Neuronal stem cell (in vitro differentiated cells): ENCODE results near the gene ART1.

Experiments used
- DNase-seq: peaks from one replicate; pipeline ENCODE4 v3.0.0-alpha.2; 2013; ENCODE audit warnings: low spot score
- H2AFZ ChIP-seq: one replicate; pipeline ENCODE4 v1.6.1; 2013; ENCODE audit warnings: mild to moderate bottlenecking, low read length, inconsistent platforms
- H2AK5ac ChIP-seq: 2 replicates; pipeline ENCODE4 v1.6.1; 2013; ENCODE audit warnings: low read depth, mild to moderate bottlenecking, inconsistent platforms, low read length, moderate library complexity, mixed read lengths
- H2BK120ac ChIP-seq: 2 replicates; pipeline ENCODE4 v1.6.1; 2013; ENCODE audit warnings: low read depth, mild to moderate bottlenecking, inconsistent platforms, low read length, moderate library complexity, mixed read lengths
- H2BK12ac ChIP-seq: one replicate; pipeline ENCODE4 v1.6.1; 2013; ENCODE audit warnings: low read length, inconsistent platforms
- H2BK15ac ChIP-seq: 2 replicates; pipeline ENCODE4 v1.6.1; 2013; ENCODE audit warnings: mild to moderate bottlenecking, low read length, inconsistent platforms, mixed read lengths
- H2BK5ac ChIP-seq: one replicate; pipeline ENCODE4 v1.6.1; 2013; ENCODE audit warnings: inconsistent platforms, mild to moderate bottlenecking, low read length, moderate library complexity
- H3K14ac ChIP-seq: one replicate; pipeline ENCODE4 v1.6.1; 2013; ENCODE audit warnings: low read length, inconsistent platforms
- H3K18ac ChIP-seq: 2 replicates; pipeline ENCODE4 v1.6.1; 2013; ENCODE audit warnings: low read length, inconsistent platforms
- H3K23ac ChIP-seq: 2 replicates; pipeline ENCODE4 v1.6.1; 2013; ENCODE audit warnings: low read depth, mild to moderate bottlenecking, mixed read lengths, low read length, inconsistent platforms; ENCODE audit not compliant: poor library complexity
- H3K27ac ChIP-seq: replicated peaks from 3 replicates; pipeline ENCODE4 v1.5.1; 2013; ENCODE audit warnings: low read length, inconsistent platforms
- H3K27me3 ChIP-seq, 3 experiments: 2 replicates each; pipeline ENCODE4 v1.6.1; 2013; ENCODE audit warnings: low read length in 3 of 3, mild to moderate bottlenecking in 2 of 3, inconsistent platforms in 1 of 3, low read depth in 1 of 3, mixed read lengths in 1 of 3, moderate library complexity in 1 of 3; ENCODE audit not compliant: control insufficient read depth in 3 of 3, insufficient read depth in 3 of 3
- H3K36me3 ChIP-seq, 2 donors: replicated peaks in 1 of 2; 2 replicates each; pipeline ENCODE4 v1.6.1; 2013; ENCODE audit warnings: low read length in 2 of 2; ENCODE audit not compliant: control insufficient read depth in 2 of 2, insufficient read depth in 2 of 2
- H3K4ac ChIP-seq: 2 replicates; pipeline ENCODE4 v1.6.1; 2013; ENCODE audit warnings: inconsistent platforms, mild to moderate bottlenecking, low read length, moderate library complexity
- H3K4me1 ChIP-seq, 2 donors: 1 replicate in 1 of 2; 2 replicates in 1 of 2; pipeline ENCODE4 v1.6.1; 2013; ENCODE audit warnings: low read length in 2 of 2, low read depth in 1 of 2; ENCODE audit not compliant: control insufficient read depth in 2 of 2, insufficient read depth in 1 of 2
- H3K4me2 ChIP-seq: one replicate; pipeline ENCODE4 v1.6.1; 2013; ENCODE audit warnings: mild to moderate bottlenecking, low read length, inconsistent platforms; ENCODE audit not compliant: insufficient read depth, poor library complexity, severe bottlenecking
- H3K4me3 ChIP-seq, 2 donors: 2 replicates each; pipeline ENCODE4 v1.5.1; 2013; ENCODE audit warnings: low read length in 2 of 2, mild to moderate bottlenecking in 2 of 2, inconsistent platforms in 1 of 2, moderate library complexity in 1 of 2
- H3K79me1 ChIP-seq: one replicate; pipeline ENCODE4 v1.6.1; 2013; ENCODE audit warnings: low read depth, mild to moderate bottlenecking, inconsistent platforms, low read length, moderate library complexity
- H3K9ac ChIP-seq: one replicate; pipeline ENCODE4 v1.6.1; 2013; ENCODE audit warnings: mild to moderate bottlenecking, low read depth, low read length, inconsistent platforms; ENCODE audit not compliant: poor library complexity
- H3K9me3 ChIP-seq, 2 donors: replicated peaks in 1 of 2; 2 replicates each; pipeline versions ENCODE3 to v1.6.1; 2013; ENCODE audit warnings: low read length in 2 of 2, mild to moderate bottlenecking in 2 of 2, inconsistent platforms in 1 of 2, low read depth in 1 of 2, mixed read lengths in 1 of 2, moderate library complexity in 1 of 2; ENCODE audit not compliant: control insufficient read depth in 2 of 2, insufficient read depth in 1 of 2
- H4K8ac ChIP-seq: one replicate; pipeline ENCODE4 v1.6.1; 2013; ENCODE audit warnings: low read depth, mild to moderate bottlenecking, inconsistent platforms, low read length, moderate library complexity
- H4K91ac ChIP-seq: one replicate; pipeline ENCODE4 v1.6.1; 2013; ENCODE audit warnings: low read length, low read depth, mild to moderate bottlenecking, inconsistent platforms; ENCODE audit not compliant: poor library complexity
- WGBS, 2 donors: extraction: QIAGEN DNeasy Blood & Tissue Kit; methylation state at CpG; one replicate each; pipeline ENCODE4 v1.1.7; 2013; ENCODE audit warnings: missing lambda C conversion rate in 2 of 2, mixed read lengths in 1 of 2; ENCODE audit not compliant: insufficient read length in 2 of 2, insufficient replicate concordance in 1 of 2; ENCODE audit errors: extremely low coverage in 2 of 2; 5-methylcytosine and 5-hydroxymethylcytosine counted together

Gene ART1

GRCh38 chr11:3639841-3640240 lies 5.1 kb upstream of the ART1 start:
- Histone ChIP-seq H3K27ac (no peak overlapping the region), H2AFZ (no peak overlapping the region), H3K18ac (no peak overlapping the region), H3K23ac (no peak overlapping the region), H2BK12ac (no peak overlapping the region), H3K4me3 (no peak overlapping the region), H2BK5ac (peak overlapping the region; percentile 4), H3K9me3 (peaks cover 2 to 4% of the 10 kb centered on the region in 2 donors), H3K4me1 (peaks cover 3 to 5% of the 10 kb centered on the region in 2 donors), H3K9ac (no peak overlapping the region), H3K79me1 (no peaks in the 10 kb centered on the region), H4K8ac (no peak overlapping the region), H3K4ac (no peak overlapping the region), H3K27me3 (peaks cover 0 to 16% (median 0%) of the 10 kb centered on the region in 3 experiments), H3K36me3 (no peaks in the 10 kb centered on the region), H2AK5ac (peak overlapping the region; percentile 17), H3K14ac (no peak overlapping the region), H2BK120ac (no peak overlapping the region), H3K4me2 (no peak overlapping the region), H2BK15ac (no peak overlapping the region), H4K91ac (no peak overlapping the region)
- no peak for DNase-seq
- whole genome bisulfite sequencing, 2 donors, result no CpG with 5 or more reads among the region's 14 CpGs

DNA sequence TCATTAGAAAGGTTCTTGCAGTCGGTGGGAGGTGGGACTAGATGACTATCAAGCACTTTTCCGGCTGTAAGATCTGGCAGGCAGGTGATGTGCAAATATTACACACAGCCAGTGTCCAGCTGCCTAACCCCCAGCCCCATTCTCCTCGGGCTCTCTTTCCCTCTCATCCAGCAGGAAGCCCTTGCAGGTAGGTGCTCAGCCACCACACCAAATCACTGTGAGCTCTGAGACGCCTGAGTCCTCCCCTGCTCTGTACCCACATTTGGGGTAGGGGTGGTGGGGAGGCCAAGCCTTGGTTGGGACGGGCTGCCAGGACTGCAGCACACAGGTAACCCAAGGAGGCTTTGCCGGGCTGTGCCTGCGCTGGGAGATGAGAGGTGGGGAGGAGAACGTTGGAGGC lies 3.7 kb upstream of the ART1 start:
- Histone ChIP-seq H3K4me1 (peaks cover 3 to 5% of the 10 kb centered on the region in 2 donors), H3K4me2 (peak overlapping the region; percentile 90), H2BK12ac (no peak overlapping the region), H3K9ac (no peak overlapping the region), H2AFZ (peak overlapping the region; percentile 96), H3K79me1 (no peaks in the 10 kb centered on the region), H4K91ac (no peak overlapping the region), H3K23ac (peak overlapping the region; percentile 70), H2AK5ac (peak overlapping the region; percentile 73), H2BK5ac (no peak overlapping the region), H3K14ac (no peak overlapping the region), H3K27me3 (peaks cover 0 to 6% (median 0%) of the 10 kb centered on the region in 3 experiments), H3K18ac (peak overlapping the region; percentile 95), H3K36me3 (no peaks in the 10 kb centered on the region), H2BK120ac (no peak overlapping the region), H3K9me3 (peaks cover 4 to 9% of the 10 kb centered on the region in 2 donors), H2BK15ac (peak overlapping the region; percentile 79), H3K27ac (no peak overlapping the region), H3K4me3 (peak overlapping the region in 1 of 2 donors; percentile 54), H3K4ac (no peak overlapping the region), H4K8ac (no peak overlapping the region)
- no CpG with 5 or more reads among the region's 8 CpGs for WGBS, 2 donors
- no peak for DNase-seq

GRCh38 chr11:3641701-3642070 lies 3.2 kb upstream of the ART1 start, which contains the start of gene ART5:
Gene ART5, minus strand, starts transcription at chr11:3641992. Its CDS starts 130 bp downstream, at chr11:3641862.
- Histone ChIP-seq H3K4me1 (peaks cover 3 to 5% of the 10 kb centered on the region in 2 donors), H3K27me3 (peaks cover 0 to 4% (median 0%) of the 10 kb centered on the region in 3 experiments), H4K91ac (no peak within 1 kb of the TSS), H3K79me1 (no peaks in the 10 kb centered on the region), H2AK5ac (peak within 1 kb of the TSS; percentile 73), H2AFZ (peak within 1 kb of the TSS; percentile 96), H3K23ac (peak within 1 kb of the TSS; percentile 70), H3K36me3 (no peaks in the 10 kb centered on the region), H3K9ac (peak within 1 kb of the TSS; percentile 79), H2BK15ac (peak within 1 kb of the TSS; percentile 84), H3K4ac (no peak within 1 kb of the TSS), H2BK120ac (peak within 1 kb of the TSS; percentile 77), H3K4me2 (peak within 1 kb of the TSS; percentile 90), H3K27ac (peak within 1 kb of the TSS; percentile 98), H2BK5ac (peak within 1 kb of the TSS; percentile 91), H3K18ac (peak within 1 kb of the TSS; percentile 95), H3K9me3 (peaks cover 4 to 9% of the 10 kb centered on the region in 2 donors), H4K8ac (no peak within 1 kb of the TSS), H3K4me3 (peak within 1 kb of the TSS; percentile 54 to 85), H2BK12ac (no peak within 1 kb of the TSS), H3K14ac (peak within 1 kb of the TSS; percentile 17)
- WGBS, 2 donors, result no CpG with 5 or more reads among the region's 21 CpGs
- DNase-seq, result no peak

- Histone ChIP-seq H3K14ac (peak overlapping the region; percentile 17), H3K27ac (peak overlapping the region; percentile 98), H3K9me3 (peaks cover 4 to 9% of the 10 kb centered on the region in 2 donors), H3K9ac (peak overlapping the region; percentile 79), H4K8ac (no peak overlapping the region), H3K36me3 (no peaks in the 10 kb centered on the region), H3K27me3 (peaks cover 0 to 4% (median 0%) of the 10 kb centered on the region in 3 experiments), H2AFZ (peak overlapping the region; percentile 96), H2BK120ac (peak overlapping the region; percentile 77), H3K4me2 (peak overlapping the region; percentile 90), H3K18ac (peak overlapping the region; percentile 95), H2BK5ac (peak overlapping the region; percentile 91), H2BK12ac (no peak overlapping the region), H3K4ac (no peak overlapping the region), H3K23ac (peak overlapping the region; percentile 61), H3K4me3 (peak overlapping the region; percentile 54 to 85), H4K91ac (no peak overlapping the region), H3K4me1 (peaks cover 3 to 5% of the 10 kb centered on the region in 2 donors), H2BK15ac (peak overlapping the region; percentile 84), H2AK5ac (peak overlapping the region; percentile 51), H3K79me1 (no peaks in the 10 kb centered on the region)
- peak; percentile 92 for DNase-seq
- WGBS, 2 donors, result no CpG with 5 or more reads among the region's 55 CpGs
Observed at GRCh38 chr11:3642071-3642951, 2.6 kb upstream of the ART1 start.
